HUES48 (cell line): ENCODE data around the gene PNLIPRP1.

Source experiments
- H3K27ac ChIP-seq: one replicate; pipeline ENCODE4 v1.7.0; 2013; ENCODE audit warnings: low read depth, low read length, inconsistent platforms
- H3K27me3 ChIP-seq: 2 replicates; pipeline ENCODE4 v1.6.1; 2013; ENCODE audit warnings: mild to moderate bottlenecking, low read length; ENCODE audit not compliant: control insufficient read depth, insufficient read depth
- H3K36me3 ChIP-seq: 2 replicates; pipeline ENCODE4 v1.6.1; 2013; ENCODE audit warnings: low read length; ENCODE audit not compliant: control insufficient read depth, insufficient read depth
- H3K4me1 ChIP-seq: 2 replicates; pipeline ENCODE4 v1.6.1; 2013; ENCODE audit warnings: mild to moderate bottlenecking, low read length; ENCODE audit not compliant: control insufficient read depth, insufficient read depth
- H3K4me3 ChIP-seq: 2 replicates; pipeline ENCODE4 v1.5.1; 2013; ENCODE audit warnings: mild to moderate bottlenecking, low read depth, low read length
- H3K9ac ChIP-seq: 2 replicates; pipeline ENCODE4 v1.6.1; 2013; ENCODE audit warnings: mild to moderate bottlenecking, low read depth, low read length, moderate library complexity
- H3K9me3 ChIP-seq: 2 replicates; pipeline ENCODE4 v1.6.1; 2013; ENCODE audit warnings: low read length; ENCODE audit not compliant: control insufficient read depth, insufficient read depth

PNLIPRP1 gene

GRCh38 chr10:116599991-116600390 is 9.2 kb downstream of the PNLIPRP1 start:
- H3K27ac ChIP-seq: no peak overlapping the region
- no peak overlapping the region for H3K9ac ChIP-seq
- peaks cover 3% of the 10 kb centered on the region; the same call in 1 of the 2 replicates for H3K4me1 ChIP-seq
- H3K9me3 ChIP-seq: no peaks in the 10 kb centered on the region
- H3K36me3 ChIP-seq: no peaks in the 10 kb centered on the region
- H3K27me3 ChIP-seq: no peaks in the 10 kb centered on the region
- H3K4me3 ChIP-seq: no peak overlapping the region

- no peak overlapping the region for H3K4me3 ChIP-seq
- H3K27me3 ChIP-seq: no peaks in the 10 kb centered on the region
- peaks cover 2% of the 10 kb centered on the region; the same call in 1 of the 2 replicates for H3K4me1 ChIP-seq
- H3K9me3 ChIP-seq: no peaks in the 10 kb centered on the region
- no peaks in the 10 kb centered on the region for H3K36me3 ChIP-seq
- no peak overlapping the region for H3K9ac ChIP-seq
- no peak overlapping the region for H3K27ac ChIP-seq
These were observed 12.1 kb downstream of the PNLIPRP1 start for GRCh38 chr10:116602648-116603400.

DNA sequence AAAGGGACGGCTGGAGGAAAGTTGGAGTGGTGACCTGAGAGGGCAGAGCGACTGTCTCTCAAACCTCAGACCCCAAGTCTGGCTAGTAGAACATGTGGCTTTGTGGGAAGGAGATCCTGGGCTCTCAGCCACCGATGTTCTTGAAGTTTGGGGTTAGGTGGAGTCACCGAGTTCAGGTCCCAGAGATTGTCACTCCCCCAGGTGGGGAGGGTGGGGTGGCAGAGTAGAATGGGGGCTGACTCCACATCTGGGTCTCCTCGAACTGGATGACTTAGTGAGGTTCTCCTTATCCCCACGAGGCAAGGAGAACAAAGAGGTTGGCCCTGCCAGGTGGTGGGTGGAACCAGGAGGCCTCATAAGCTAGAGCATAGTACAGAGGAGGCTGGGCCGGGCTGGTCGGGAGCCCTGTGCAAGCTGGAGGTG is 15.3 kb downstream of the PNLIPRP1 start:
- no peak overlapping the region for H3K9ac ChIP-seq
- H3K9me3 ChIP-seq: no peaks in the 10 kb centered on the region
- H3K4me1 ChIP-seq: no peaks in the 10 kb centered on the region; the same call in 1 of the 2 replicates
- H3K27ac ChIP-seq: no peak overlapping the region
- peaks cover 22% of the 10 kb centered on the region for H3K27me3 ChIP-seq
- no peak overlapping the region for H3K4me3 ChIP-seq
- H3K36me3 ChIP-seq: no peaks in the 10 kb centered on the region

- no peak overlapping the region for H3K4me3 ChIP-seq
- no peak overlapping the region for H3K9ac ChIP-seq
- no peaks in the 10 kb centered on the region for H3K36me3 ChIP-seq
- H3K27me3 ChIP-seq: peaks cover 22% of the 10 kb centered on the region
- H3K27ac ChIP-seq: no peak overlapping the region
- no peaks in the 10 kb centered on the region; the same call in 1 of the 2 replicates for H3K4me1 ChIP-seq
- no peaks in the 10 kb centered on the region for H3K9me3 ChIP-seq
These were observed 16.6 kb downstream of the PNLIPRP1 start for GRCh38 chr10:116607336-116607735.

- Histone ChIP-seq H3K9me3 (no peaks in the 10 kb centered on the region), H3K9ac (peak overlapping the region; percentile 52), H3K4me1 (no peaks in the 10 kb centered on the region; the same call in 1 of the 2 replicates), H3K27me3 (peaks cover 22% of the 10 kb centered on the region), H3K36me3 (no peaks in the 10 kb centered on the region), H3K27ac (no peak overlapping the region), H3K4me3 (peak overlapping the region; percentile 70)
These were observed 18.2 kb downstream of the PNLIPRP1 start for GRCh38 chr10:116608686-116609594.

DNA sequence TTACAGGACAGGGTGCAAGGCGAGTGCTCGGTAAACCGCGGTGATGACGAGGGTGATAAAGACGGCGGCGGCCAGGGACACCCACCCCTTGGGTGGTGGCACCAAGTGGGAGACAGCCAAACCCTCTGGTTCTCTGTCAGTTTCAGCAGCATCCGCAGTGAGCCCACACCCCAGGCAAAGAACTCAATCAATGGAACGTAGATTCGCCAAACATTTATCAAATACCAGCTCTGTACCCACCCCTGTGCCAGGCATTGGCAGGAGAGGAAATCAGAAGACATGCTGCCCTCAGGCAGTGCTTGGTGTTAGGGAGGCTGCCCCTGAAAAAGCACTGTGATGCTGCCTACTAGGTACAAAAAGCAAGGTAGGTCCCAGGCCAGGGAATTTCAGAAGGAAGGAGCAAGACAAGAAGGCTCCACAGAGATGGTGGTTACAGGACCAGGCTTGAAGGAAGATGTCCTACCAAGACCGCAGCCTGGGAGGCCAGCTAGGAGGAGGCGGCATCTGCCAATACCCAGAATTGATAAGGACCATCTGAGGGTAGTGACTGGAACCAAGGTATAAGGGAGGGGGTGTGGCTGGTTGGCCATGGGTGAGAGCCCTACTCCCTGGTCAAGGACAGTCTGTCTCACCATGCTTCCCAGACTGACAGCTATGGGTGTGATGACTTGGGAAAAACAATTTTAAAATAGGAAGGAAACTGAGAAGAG is 19.8 kb downstream of the PNLIPRP1 start:
- Histone ChIP-seq H3K36me3 (no peaks in the 10 kb centered on the region), H3K9me3 (no peaks in the 10 kb centered on the region), H3K4me3 (no peak overlapping the region), H3K27me3 (peaks cover 22% of the 10 kb centered on the region), H3K9ac (no peak overlapping the region), H3K4me1 (no peaks in the 10 kb centered on the region; the same call in 1 of the 2 replicates), H3K27ac (no peak overlapping the region)

DNA sequence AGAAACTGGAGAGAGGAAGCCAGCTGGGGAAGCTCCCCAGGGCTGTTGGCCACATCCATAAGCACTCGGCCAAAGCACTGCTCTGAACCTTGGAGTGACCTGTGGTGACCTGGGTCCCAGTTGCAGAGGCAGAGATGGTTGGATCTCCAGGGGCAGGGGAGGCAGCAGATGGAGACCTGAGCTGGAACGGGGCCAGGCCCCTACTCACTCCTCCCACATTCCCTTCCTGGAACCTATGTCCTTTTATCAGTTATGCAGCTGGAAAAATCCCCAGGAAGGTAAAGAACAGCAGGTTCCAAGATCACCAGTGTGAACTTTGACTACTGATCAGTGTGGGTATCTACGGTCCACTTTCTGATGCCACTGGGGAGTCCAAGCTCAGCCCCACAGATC is 20.4 kb downstream of the PNLIPRP1 start:
- Histone ChIP-seq H3K36me3 (no peaks in the 10 kb centered on the region), H3K4me3 (no peak overlapping the region), H3K27ac (no peak overlapping the region), H3K4me1 (no peaks in the 10 kb centered on the region; the same call in 1 of the 2 replicates), H3K9me3 (no peaks in the 10 kb centered on the region), H3K27me3 (peaks cover 22% of the 10 kb centered on the region), H3K9ac (no peak overlapping the region)

DNA sequence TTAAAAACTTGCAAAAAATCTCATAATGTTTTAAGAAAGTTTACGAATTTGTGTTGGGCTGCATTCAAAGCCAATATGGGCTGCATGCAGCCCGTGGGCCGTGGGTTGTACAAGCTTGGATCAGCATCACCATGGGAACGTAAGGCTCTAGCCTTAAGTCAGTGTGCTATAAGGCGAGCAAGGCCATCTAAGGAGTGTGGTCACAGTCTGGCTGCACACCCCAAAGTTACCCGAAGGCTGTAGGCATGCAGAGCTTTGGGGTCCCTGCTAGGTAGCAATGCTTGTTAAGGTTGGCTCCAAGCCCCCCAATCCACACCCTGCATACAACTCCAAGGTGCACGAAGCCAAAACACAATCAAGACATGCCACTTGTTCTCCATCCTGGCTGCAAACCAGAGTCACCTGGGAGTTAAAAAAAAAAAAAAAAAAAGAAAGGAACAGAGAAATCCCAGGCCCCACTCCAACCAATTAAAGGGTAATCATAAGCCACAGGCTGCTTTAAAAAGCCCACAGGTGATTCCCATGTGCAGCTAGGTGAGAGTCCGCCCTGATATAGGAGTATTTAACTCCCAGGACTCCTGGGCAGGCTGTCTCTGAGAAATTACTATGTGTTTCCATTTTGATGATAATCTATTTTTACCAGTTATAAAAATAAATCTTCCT is 21.5 kb downstream of the PNLIPRP1 start:
- no peak overlapping the region for H3K4me3 ChIP-seq
- peaks cover 22% of the 10 kb centered on the region for H3K27me3 ChIP-seq
- no peak overlapping the region for H3K27ac ChIP-seq
- no peaks in the 10 kb centered on the region for H3K9me3 ChIP-seq
- H3K4me1 ChIP-seq: no peaks in the 10 kb centered on the region; the same call in 1 of the 2 replicates
- no peaks in the 10 kb centered on the region for H3K36me3 ChIP-seq
- no peak overlapping the region for H3K9ac ChIP-seq

DNA sequence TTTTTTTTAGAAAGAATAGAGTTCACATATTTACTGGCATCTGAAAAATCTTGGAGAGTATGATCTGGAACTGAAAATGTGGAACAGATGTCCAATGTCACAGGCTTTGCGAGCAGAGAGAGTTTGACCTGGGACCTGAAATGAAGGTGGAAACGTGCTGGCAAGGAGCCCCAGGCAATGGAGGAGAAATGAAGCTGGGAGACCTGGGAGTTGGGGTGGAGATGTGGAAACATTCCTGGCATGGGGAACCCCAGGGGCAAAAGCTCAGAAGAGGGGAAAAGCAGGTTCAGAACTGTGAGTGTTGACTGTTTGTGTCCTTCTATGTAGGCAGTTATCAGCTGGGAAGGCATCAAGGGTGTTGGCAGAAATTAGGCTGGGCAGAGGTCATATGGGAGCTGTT is 22.7 kb downstream of the PNLIPRP1 start:
- H3K4me3 ChIP-seq: no peak overlapping the region
- H3K4me1 ChIP-seq: peaks cover 3% of the 10 kb centered on the region; the same call in 1 of the 2 replicates
- no peaks in the 10 kb centered on the region for H3K9me3 ChIP-seq
- H3K36me3 ChIP-seq: no peaks in the 10 kb centered on the region
- peaks cover 17% of the 10 kb centered on the region for H3K27me3 ChIP-seq
- no peak overlapping the region for H3K27ac ChIP-seq
- no peak overlapping the region for H3K9ac ChIP-seq

- H3K27me3 ChIP-seq: peaks cover 8% of the 10 kb centered on the region; the same call in 1 of the 2 replicates
- H3K4me3 ChIP-seq: no peak overlapping the region
- H3K9ac ChIP-seq: no peak overlapping the region
These were observed 24.0 kb downstream of the PNLIPRP1 start for GRCh38 chr10:116614796-116615195.

More at GRCh38 chr10:116614796-116615195, 24.0 kb downstream of the PNLIPRP1 start:
- Histone ChIP-seq H3K9me3 (no peaks in the 10 kb centered on the region), H3K4me1 (0 out of 2 replicates have a peak, but pooled peaks cover 3% of the 10 kb centered on the region), H3K27ac (no peak overlapping the region), H3K36me3 (no peaks in the 10 kb centered on the region)
